Fibroblast of the aortic adventitia (primary cell): ENCODE data around the gene FRMD4A. TPM values are rescaled to one million over a fixed set of nuclear protein-coding genes. Genes with fewer than 3 reads are reported as not detected.

ENCODE experiments used
- DNase-seq: peaks from one replicate; pipeline ENCODE4 v3.0.0-alpha.2; 2010; ENCODE audit warnings: low read depth
- H3K4me3 ChIP-seq: 2 replicates; pipeline ENCODE4 v1.5.1; 2011; ENCODE audit warnings: low read depth, mild to moderate bottlenecking, control low read depth, low read length, moderate library complexity
- CTCF ChIP-seq: IDR thresholded peaks from 2 replicates; pipeline ENCODE4 v1.5.1; 2011; ENCODE audit warnings: mild to moderate bottlenecking, low read length, control low read depth, inconsistent platforms; ENCODE audit not compliant: insufficient read depth
- total RNA-seq: library from RNA; depleted of rRNA; stranded (reverse); fragments of >200 nt; gene quantifications from 2 replicates; pipeline ENCODE4 v1.2.3, GENCODE V29; 2012; ENCODE audit warnings: low replicate concordance

FRMD4A gene
- total RNA-seq, 1 donor, result 42.4 TPM

GRCh38 chr10:13617116-13617515 lies 713.6 kb downstream of the FRMD4A start:
- no peak for DNase-seq
- TF ChIP-seq CTCF, result no peak

GRCh38 chr10:13615650-13616300 lies 714.9 kb downstream of the FRMD4A start:
- H3K4me3 ChIP-seq, result no peak overlapping the region
- DNase-seq, result no peak
- no peak for TF ChIP-seq CTCF

More at GRCh38 chr10:13617116-13617515, 713.6 kb downstream of the FRMD4A start:
- H3K4me3 ChIP-seq, result no peak overlapping the region

GRCh38 chr10:13614530-13615332 lies 716.0 kb downstream of the FRMD4A start:
- H3K4me3 ChIP-seq, result no peak overlapping the region
- DNase-seq, result peak; percentile 42
- no peak for TF ChIP-seq CTCF

- peak; percentile 47 for TF ChIP-seq CTCF
- H3K4me3 ChIP-seq, result no peak overlapping the region
- peak; percentile 74 for DNase-seq
These were observed 717.2 kb downstream of the FRMD4A start for GRCh38 chr10:13613519-13613918.

GRCh38 chr10:13612654-13613373 lies 717.9 kb downstream of the FRMD4A start:
- DNase-seq, result no peak
- TF ChIP-seq CTCF, result no peak
- H3K4me3 ChIP-seq, result no peak overlapping the region

GRCh38 chr10:13608246-13608853 lies 722.4 kb downstream of the FRMD4A start:
- TF ChIP-seq CTCF, result no peak
- DNase-seq, result no peak
- no peak overlapping the region for H3K4me3 ChIP-seq
